T47D (cell line): ENCODE data around the gene SORCS1.

Experiments used
- DNase-seq, 2 experiments: peaks; one replicate each; pipeline versions ENCODE4 v3.0.0 to v3.0.0-alpha.2; 2011 to 2012; ENCODE audit warnings: low read depth in 1 of 2, low spot score in 1 of 2
- JUND ChIP-seq: IDR thresholded peaks from 2 replicates; pipeline ENCODE4 v1.6.1; 2012; ENCODE audit warnings: low read depth
- in situ Hi-C: cut with HindIII; loops from 2 replicates; pipeline ENCODE4 v1.10.0; 2016; ENCODE audit warnings: low sequenced_read_pairs, low pct_unique_long_range_greater_than_20kb

The SORCS1 gene

DNA sequence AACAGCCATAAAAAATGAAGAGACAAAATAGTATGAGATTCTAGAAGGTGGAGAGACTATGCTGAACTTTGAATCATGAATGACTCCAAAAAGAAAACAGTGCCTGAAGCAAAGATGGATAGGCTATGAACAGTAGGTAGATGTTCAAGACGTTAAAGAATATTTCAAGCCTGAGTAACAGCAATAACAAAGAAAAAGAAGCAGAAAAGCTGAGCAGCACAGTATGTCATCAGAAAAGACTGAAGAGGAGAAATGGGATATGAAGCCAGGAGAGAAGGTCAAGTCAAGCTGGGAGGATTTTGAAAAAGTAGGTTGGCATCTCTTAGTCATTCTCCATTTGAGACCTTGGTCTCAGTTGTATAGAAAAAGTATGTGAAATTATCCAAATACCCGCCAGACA, 484.4 kb downstream of the SORCS1 start:
- no peak for TF ChIP-seq JUND
- no peak for DNase-seq
- in situ Hi-C loops, result no loop called here

DNA sequence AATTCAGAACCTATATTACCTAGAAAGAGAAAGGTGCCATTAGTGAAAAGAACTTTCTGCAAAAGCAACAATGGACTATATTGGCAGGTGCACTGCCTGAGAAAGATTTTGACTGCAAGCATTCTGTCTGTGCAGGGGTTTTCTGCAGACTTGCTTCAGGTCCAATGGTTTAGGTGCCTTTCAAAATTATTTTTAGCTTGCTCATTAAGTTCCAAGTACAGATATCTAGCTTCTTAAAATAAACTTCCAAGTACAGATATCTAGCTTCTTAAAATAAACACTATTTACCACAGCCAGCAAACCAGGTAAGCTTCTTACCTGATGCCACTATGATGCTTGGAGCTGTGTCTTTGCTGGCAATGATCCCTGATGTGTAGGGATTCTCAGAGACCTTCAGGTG, 485.2 kb downstream of the SORCS1 start:
- in situ Hi-C loops, result no loop called here
- TF ChIP-seq JUND, result no peak
- no peak for DNase-seq

DNA sequence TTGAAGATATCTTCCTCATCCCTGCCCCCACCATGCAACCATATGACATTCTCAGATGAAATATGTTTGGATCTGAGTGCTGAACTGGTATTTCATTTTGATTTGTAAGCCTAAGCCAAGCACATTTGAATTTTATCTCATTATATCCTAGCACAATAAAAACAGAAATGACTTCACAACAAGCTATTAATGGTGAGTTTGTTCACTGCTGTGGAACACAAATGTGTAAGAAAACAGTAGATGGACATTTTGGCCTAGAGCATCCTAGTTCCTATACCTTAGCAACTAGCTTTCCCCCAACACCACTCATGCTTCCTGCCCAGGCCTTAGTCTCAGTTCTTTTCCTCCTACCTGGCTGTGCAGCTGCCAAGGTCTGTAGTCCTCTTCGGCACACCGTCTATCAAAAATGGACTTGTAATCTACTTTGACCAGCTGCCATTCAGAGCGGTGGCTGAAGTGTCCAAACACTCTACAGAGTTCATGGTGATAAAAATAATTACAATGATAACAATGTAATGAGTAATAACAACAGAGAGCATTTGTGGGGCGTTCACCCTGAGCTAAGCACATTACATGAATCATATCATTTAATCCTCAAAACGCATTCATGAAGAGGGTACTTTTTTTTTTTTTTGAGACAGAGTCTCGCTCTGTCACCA, 491.9 kb downstream of the SORCS1 start:
- no peak for DNase-seq
- no peak for TF ChIP-seq JUND
- in situ Hi-C loops, result no loop called here

DNA sequence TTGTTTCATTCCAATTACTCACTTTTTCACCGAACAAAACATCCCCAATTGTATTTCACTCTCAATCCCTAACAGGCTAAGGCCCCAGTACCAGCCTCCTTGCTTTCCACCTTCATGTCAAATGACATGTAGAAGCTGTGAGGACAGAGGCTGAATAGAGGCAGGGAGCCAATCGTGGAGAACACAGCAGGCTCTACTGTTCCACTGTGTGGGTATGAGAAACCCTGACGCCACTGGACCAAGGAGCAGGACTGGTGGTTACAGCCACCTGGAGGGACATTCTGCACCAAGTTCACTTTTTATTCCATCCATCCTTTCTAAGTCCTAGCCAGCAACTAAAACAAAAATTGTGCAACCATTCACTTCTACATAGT, 502.8 kb downstream of the SORCS1 start:
- in situ Hi-C loops, result no loop called here
- no peak for DNase-seq
- no peak for TF ChIP-seq JUND

DNA sequence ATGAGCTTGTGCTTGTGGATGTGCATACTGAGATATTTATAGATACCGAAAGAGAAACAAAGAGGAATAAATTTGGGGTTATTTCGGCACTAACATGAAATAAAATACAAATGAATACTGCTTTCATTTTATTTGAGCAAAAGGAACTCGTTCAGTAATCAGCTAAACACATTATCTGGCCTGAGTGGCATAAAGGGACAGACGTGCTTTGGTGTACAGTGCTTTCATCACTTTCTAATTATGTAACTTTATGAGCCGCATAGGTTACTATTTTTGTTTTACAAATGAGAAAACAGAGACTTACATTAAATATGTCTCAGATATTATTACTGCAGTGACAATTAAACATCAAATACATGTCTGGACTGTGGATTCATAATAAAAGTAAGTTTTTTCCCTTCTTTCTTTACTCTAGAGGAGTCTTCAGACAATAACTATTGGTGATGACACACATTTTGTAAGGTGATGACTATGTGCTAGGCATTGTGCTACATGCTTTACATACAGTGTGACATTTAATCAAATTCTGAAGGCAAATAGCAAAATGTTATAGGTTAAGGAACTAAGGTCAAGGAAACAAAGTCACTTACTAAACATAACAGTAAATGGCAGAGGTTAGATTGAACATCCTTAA, 503.3 kb downstream of the SORCS1 start:
- no peak for DNase-seq
- in situ Hi-C loops, result no loop called here
- TF ChIP-seq JUND, result no peak

DNA sequence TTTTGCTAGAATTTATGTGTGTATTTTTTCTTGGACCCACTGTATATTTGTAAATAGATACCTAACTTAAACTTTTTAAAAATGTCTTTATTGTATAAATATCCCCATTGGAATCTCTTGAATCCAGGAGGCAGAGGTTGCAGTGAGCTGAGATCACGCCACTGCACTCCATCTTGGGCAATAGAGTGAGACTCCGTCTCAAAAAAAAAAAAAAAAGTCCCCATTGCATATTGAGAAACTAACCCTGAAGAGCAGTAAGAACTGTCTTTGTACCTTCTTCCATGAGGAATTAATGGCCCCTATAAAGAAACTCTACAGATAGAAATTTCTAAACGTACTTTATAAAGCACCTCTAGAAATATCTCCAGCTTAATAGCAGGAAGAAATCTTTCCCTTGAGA, 504.0 kb downstream of the SORCS1 start:
- in situ Hi-C loops, result no loop called here
- DNase-seq, result no peak
- TF ChIP-seq JUND, result no peak

DNA sequence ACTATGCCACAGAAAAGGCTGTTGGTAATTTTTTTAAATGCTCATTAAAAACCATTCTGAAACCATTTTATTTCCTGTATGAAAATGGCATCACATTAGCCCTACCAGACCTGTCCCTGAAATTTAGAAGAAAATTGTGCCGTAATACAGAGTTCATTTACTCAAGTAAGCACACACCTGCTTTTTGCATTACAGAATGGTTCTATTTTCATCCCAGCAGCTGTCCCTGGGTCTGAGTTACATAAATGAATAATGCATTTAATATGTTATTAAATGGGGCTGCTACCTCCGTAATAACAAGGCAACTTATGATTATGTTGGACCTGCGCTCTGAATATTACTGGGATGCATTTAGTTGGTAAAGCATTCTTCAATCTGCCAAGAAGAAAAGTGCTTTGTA, 508.9 kb downstream of the SORCS1 start:
- no peak for DNase-seq
- TF ChIP-seq JUND, result no peak
- in situ Hi-C loops, result no loop called here

DNA sequence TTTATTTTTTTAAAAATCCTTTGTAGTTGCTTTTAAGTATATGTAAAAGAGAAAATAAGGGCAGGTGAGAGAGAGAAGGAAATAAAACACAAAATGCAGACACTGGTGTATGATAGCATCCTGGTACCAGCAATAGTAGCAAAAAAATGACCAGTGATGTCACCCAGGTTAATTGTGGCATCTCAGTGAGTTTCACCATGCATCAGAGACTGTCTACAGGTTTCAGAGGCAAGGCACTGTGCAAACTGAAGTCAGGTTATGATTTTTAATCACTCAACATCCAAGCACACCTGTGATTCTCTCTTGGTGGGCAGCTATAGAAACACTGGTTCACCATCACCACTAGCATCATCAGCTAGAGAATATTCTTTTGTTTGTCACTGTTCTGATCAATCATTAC, 509.3 kb downstream of the SORCS1 start:
- DNase-seq, result no peak
- no peak for TF ChIP-seq JUND
- in situ Hi-C loops, result no loop called here

DNA sequence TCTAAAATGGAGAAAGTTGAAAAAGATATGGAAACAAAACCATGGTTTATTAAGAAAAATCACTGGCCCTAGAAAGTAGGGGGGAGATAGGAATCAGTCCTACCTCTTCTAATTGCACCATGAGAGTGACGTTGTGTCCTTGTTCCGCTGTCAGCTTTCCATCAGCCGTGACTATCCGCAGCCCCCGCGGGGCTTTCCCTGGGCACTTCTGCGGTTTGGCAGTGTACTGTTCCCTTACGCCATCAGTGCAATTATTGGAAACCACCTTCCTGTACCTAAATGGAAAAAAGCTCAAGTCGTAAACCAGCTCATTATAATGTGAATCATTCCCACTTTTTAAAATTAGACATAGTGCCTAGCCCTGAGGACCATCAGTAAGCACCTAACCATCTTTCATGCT, 512.2 kb downstream of the SORCS1 start:
- no peak for TF ChIP-seq JUND
- peak in 1 of 2 experiments; percentile 5 for DNase-seq
- in situ Hi-C loops, result no loop called here

DNA sequence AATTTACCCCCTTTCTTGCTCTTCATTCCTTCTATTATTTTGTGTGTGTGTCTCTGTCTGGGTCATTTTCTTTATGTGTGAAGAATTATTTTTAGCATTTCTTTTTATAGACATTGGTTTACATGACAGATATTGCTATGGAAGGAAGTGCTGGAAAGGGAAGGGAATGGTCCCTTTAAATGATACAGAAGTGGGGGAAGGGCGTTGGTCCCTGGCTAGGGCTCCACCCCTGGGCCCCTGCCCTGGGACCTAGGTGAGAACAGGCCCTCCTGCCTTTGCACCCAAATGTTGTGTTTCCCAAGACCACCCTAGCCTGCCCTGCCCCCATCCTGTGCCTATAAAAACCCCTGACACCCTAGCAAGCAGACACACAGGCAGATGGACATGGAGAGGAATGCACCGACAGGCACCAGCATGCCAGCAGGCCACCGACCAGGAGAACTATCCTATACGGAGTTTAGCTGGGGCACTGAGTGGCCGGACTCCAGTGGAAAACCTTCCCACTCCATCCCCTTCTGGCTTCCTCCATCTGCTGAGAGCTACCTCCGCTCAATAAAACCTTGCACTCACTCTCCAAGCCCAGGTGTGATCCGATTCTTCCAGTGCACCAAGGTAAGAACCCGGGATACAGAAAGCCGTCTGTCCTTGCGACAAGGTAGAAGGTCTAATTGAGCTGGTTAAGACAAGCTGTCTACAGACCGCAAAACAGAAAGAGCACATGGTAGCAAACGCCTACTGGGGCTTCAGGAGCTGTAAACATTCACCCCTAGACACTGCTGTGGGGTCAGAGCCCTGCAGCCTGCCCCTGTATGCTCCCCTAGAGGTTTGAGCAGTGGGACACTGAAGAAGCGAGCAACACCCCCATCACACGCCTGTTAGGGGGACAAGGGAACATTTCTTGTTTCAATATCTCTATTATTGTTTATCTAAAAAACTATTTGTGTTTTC, 515.7 kb downstream of the SORCS1 start:
- in situ Hi-C loops, result no loop called here
- DNase-seq, result peak in 1 of 2 experiments; percentile 0
- no peak for TF ChIP-seq JUND

DNA sequence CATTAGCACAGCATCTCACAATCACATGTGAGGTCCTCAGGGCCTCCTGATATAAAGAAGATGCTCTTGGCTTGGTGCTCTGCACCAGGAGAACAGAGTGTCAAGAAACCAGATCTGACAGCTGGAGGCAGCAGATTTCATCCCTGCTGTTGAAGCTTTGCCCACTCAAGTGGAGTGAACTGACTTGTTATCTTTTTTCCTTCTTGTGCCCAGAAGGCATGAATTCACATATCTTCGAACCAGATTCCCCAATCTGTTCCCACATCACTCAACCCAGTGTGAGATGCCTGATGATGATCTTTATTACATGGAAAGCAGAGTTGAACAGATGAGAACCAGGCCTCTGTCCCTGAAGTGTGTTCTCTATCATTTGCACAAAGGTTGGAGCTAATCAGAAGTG, 521.0 kb downstream of the SORCS1 start:
- no peak for DNase-seq
- TF ChIP-seq JUND, result no peak
- in situ Hi-C loops, result no loop called here

DNA sequence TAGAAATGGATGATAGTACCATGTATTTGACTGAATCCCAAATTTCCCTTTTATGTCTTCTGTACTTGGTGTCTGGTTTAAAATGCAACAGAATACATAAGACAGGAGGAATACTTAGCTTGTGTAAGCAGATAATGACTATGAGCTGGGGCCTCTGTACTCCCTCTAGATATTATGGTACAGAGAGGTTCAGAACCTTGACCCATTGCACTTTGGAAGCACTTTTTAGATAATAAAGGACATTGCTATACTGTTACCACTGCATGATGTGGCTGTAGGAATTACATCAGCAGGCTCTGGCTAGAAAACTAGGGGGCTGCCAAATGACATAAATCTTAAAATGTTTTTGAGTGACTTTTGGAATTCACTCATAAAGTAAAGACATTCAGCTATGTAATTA, 526.6 kb downstream of the SORCS1 start:
- TF ChIP-seq JUND, result no peak
- in situ Hi-C loops, result no loop called here
- DNase-seq, result no peak
